GM13976 (cell line): ENCODE data around the gene CCNY.

Experiments
- DNase-seq: peaks from one replicate; pipeline ENCODE4 v3.0.0; 2012; ENCODE audit warnings: low spot score
- in situ Hi-C: fragments of 300-500 bp; cut with MboI; formaldehyde crosslinking; loops from one replicate; pipeline ENCODE4 v1.12.0; 2022; ENCODE audit warnings: low sequenced_read_pairs, mixed read lengths, inconsistent platforms; ENCODE audit not compliant: unreplicated experiment
- TF ChIP-seq, protein P1 (sequence below): IDR thresholded peaks from 2 replicates; pipeline ENCODE4 v1.5.1; 2012; ENCODE audit warnings: borderline replicate concordance, mild to moderate bottlenecking; ENCODE audit not compliant: insufficient read depth; ENCODE audit errors: extremely low read depth, missing control alignments, control extremely low read depth

The CCNY gene

DNA sequence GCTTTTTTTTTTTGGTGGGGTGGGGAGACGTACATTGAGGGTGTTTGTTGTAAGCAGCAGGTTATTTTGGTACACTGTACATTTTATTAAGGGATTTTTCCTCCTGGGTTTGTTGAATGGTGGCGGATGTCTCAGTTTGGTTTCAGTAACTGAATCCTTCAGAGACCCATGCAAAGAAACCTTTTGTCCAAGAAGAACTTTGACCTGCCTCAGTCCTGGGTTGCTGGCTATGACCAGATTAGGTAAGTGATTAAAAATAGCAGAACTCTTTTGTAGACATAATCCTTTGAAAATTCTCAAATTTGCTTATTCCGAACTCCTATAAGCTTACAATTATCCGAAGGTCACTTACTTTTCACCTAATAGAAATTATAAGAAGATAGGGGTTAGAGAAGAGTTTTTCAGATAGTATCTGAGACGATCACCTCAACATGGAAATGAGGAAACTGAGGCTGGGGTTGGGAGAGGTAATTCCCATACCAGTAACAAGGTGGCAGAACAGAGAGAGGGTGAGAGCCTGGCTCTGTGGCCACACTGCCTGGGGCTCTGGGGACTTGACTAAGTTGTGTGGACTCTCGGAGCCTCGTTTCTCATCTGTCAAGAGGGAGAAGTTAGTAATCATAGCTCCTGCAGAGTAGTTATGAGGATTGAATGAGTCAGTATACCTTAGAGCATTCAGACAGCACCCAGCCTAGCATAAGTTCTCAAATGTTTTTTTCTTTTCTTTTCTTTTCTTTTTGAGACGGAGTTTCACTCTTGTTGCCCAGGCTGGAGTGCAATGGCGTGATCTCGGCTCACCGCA lies 87.4 kb downstream of the CCNY start:
- DNase-seq, result no peak
- TF ChIP-seq, protein P1, sequence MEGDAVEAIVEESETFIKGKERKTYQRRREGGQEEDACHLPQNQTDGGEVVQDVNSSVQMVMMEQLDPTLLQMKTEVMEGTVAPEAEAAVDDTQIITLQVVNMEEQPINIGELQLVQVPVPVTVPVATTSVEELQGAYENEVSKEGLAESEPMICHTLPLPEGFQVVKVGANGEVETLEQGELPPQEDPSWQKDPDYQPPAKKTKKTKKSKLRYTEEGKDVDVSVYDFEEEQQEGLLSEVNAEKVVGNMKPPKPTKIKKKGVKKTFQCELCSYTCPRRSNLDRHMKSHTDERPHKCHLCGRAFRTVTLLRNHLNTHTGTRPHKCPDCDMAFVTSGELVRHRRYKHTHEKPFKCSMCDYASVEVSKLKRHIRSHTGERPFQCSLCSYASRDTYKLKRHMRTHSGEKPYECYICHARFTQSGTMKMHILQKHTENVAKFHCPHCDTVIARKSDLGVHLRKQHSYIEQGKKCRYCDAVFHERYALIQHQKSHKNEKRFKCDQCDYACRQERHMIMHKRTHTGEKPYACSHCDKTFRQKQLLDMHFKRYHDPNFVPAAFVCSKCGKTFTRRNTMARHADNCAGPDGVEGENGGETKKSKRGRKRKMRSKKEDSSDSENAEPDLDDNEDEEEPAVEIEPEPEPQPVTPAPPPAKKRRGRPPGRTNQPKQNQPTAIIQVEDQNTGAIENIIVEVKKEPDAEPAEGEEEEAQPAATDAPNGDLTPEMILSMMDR, result no peak
- in situ Hi-C loops, result no loop called here

- in situ Hi-C loops, result no loop called here
- no peak for DNase-seq
- TF ChIP-seq, protein P1, result no peak
Measured at GRCh38 chr10:35424680-35425285, 88.5 kb downstream of the CCNY start.

GRCh38 chr10:35425595-35425994 lies 89.3 kb downstream of the CCNY start:
- no peak for DNase-seq
- in situ Hi-C loops, result no loop called here
- TF ChIP-seq, protein P1, result no peak

DNA sequence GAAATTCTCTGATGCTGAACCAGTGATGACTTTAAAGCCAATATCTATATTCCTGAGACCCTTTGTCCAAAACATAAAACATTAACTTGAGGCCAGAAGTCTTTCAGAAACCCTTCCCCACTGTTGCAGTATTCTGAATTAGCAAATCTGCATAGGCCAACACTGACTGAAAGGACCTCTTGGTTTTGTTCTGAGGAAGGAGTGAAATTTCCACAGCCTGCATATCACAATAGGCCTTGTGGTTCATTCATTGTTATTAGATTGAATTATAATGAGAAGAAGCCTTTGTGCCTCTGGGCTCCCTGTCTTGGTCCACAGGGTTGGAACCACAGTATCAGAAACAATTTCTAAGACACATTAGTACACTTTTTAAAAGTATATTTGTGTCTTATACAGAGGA lies 90.3 kb downstream of the CCNY start:
- TF ChIP-seq, protein P1, result no peak
- in situ Hi-C loops, result no loop called here
- DNase-seq, result no peak

DNA sequence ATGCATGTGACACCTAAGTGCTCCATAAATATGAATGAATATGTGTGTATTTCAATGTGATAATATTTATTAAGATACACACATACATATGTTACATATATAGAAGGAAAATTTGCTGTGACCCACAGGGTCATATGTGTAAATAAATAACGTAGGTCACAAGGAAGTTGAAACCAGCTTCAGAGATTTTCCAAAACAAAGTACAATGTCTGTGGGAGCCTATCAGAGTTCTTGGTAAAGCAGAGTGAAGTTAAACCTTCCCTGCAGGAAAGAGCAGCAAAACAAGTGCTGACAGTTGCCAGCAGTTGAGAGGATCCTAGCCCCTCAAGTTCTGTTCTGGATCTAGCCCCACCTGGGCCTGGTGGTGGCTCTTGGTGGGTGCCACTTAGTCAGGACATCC lies 91.2 kb downstream of the CCNY start:
- DNase-seq, result no peak
- in situ Hi-C loops, result no loop called here
- TF ChIP-seq, protein P1, result no peak

- TF ChIP-seq, protein P1, result no peak
- DNase-seq, result no peak
- in situ Hi-C loops, result no loop called here
Measured at GRCh38 chr10:35428521-35428920, 92.2 kb downstream of the CCNY start.
